Measurements from ENCODE around the gene AJM1. TPM values are rescaled to one million over a fixed set of nuclear protein-coding genes. Genes with fewer than 3 reads are reported as not detected.
A peak's percentile ranks its signal among the peaks of the same experiment; 100 is the strongest.

AJM1 gene
- total RNA-seq, 2 donors from 2014 or later: 1.4 to 3.5 TPM

- Histone ChIP-seq H3K4me1 (ENCODE audit: control insufficient read depth, insufficient read depth, low read length) (peaks cover 10% of the 10 kb centered on the region), H3K9me3 (ENCODE audit: control insufficient read depth, low read length) (no peaks in the 10 kb centered on the region), H3K4me3 (ENCODE audit: low read length) (no peak overlapping the region), H3K36me3 (ENCODE audit: control insufficient read depth, insufficient read depth, low read length) (peaks cover 5% of the 10 kb centered on the region), H3K27me3 (ENCODE audit: control insufficient read depth, insufficient read depth, low read length, poor library complexity, severe bottlenecking) (no peaks in the 10 kb centered on the region), H3K9ac (ENCODE audit: extremely low read depth, low read length, poor library complexity, severe bottlenecking) (no peak overlapping the region), H3K27ac (ENCODE audit: low read depth, low read length) (no peak overlapping the region)
- Mint-ChIP-seq H3K36me3 (ENCODE audit: low read depth) (peaks cover 12% of the 10 kb centered on the region), H3K9me3 (no peaks in the 10 kb centered on the region), H3K27me3 (ENCODE audit: insufficient read depth) (peaks cover 20% of the 10 kb centered on the region), H3K27ac (no peak overlapping the region), H3K4me1 (peaks cover 25% of the 10 kb centered on the region), H3K4me3 (peak overlapping the region; percentile 82)
- TF ChIP-seq CTCF (conservative IDR thresholded peaks at IDR 0.05): no peak
- DNase-seq: no peak
- 90 to 95% methylated on average over 4 to 6 of the region's 6 CpGs for WGBS, 2 experiments (ENCODE audit: insufficient coverage in 1 of 2, insufficient read length in 1 of 2)
Measured at GRCh38 chr9:136798708-136799078, 43.6 kb upstream of the AJM1 start.

- H3K36me3 Mint-ChIP-seq (ENCODE audit: low read depth): peaks cover 17% of the 10 kb centered on the region
- H3K4me1 Mint-ChIP-seq: peaks cover 24% of the 10 kb centered on the region
- H3K4me3 ChIP-seq (ENCODE audit: low read length): peak overlapping the region; percentile 85
- WGBS, 2 experiments (ENCODE audit: insufficient coverage in 1 of 2, insufficient read length in 1 of 2): 52 to 64% methylated on average over 20 to 35 of the region's 35 CpGs
- H3K27me3 ChIP-seq (ENCODE audit: control insufficient read depth, insufficient read depth, low read length, poor library complexity, severe bottlenecking): no peaks in the 10 kb centered on the region
- H3K9me3 ChIP-seq (ENCODE audit: control insufficient read depth, low read length): no peaks in the 10 kb centered on the region
- no peak for DNase-seq
- peak overlapping the region; percentile 82 for H3K4me3 Mint-ChIP-seq
- H3K9ac ChIP-seq (ENCODE audit: extremely low read depth, low read length, poor library complexity, severe bottlenecking): peak overlapping the region; percentile 41
- TF ChIP-seq CTCF (conservative IDR thresholded peaks at IDR 0.05): no peak
- H3K9me3 Mint-ChIP-seq: no peaks in the 10 kb centered on the region
- peaks cover 5% of the 10 kb centered on the region for H3K36me3 ChIP-seq (ENCODE audit: control insufficient read depth, insufficient read depth, low read length)
- peaks cover 23% of the 10 kb centered on the region for H3K27me3 Mint-ChIP-seq (ENCODE audit: insufficient read depth)
- H3K4me1 ChIP-seq (ENCODE audit: control insufficient read depth, insufficient read depth, low read length): peaks cover 10% of the 10 kb centered on the region
- no peak overlapping the region for H3K27ac Mint-ChIP-seq
- no peak overlapping the region for H3K27ac ChIP-seq (ENCODE audit: low read depth, low read length)
Measured at GRCh38 chr9:136799079-136799853, 43.0 kb upstream of the AJM1 start.

GRCh38 chr9:136799854-136800657, 42.2 kb upstream of the AJM1 start:
- Histone ChIP-seq H3K4me3 (ENCODE audit: low read length) (peak overlapping the region; percentile 85), H3K27ac (ENCODE audit: low read depth, low read length) (no peak overlapping the region), H3K27me3 (ENCODE audit: control insufficient read depth, insufficient read depth, low read length, poor library complexity, severe bottlenecking) (no peaks in the 10 kb centered on the region), H3K9ac (ENCODE audit: extremely low read depth, low read length, poor library complexity, severe bottlenecking) (peak overlapping the region; percentile 41), H3K4me1 (ENCODE audit: control insufficient read depth, insufficient read depth, low read length) (peaks cover 10% of the 10 kb centered on the region), H3K36me3 (ENCODE audit: control insufficient read depth, insufficient read depth, low read length) (no peaks in the 10 kb centered on the region), H3K9me3 (ENCODE audit: control insufficient read depth, low read length) (no peaks in the 10 kb centered on the region)
- Mint-ChIP-seq H3K9me3 (no peaks in the 10 kb centered on the region), H3K4me3 (peak overlapping the region; percentile 82), H3K27me3 (ENCODE audit: insufficient read depth) (peaks cover 24% of the 10 kb centered on the region), H3K27ac (peak overlapping the region; percentile 96), H3K36me3 (ENCODE audit: low read depth) (peaks cover 14% of the 10 kb centered on the region), H3K4me1 (peaks cover 18% of the 10 kb centered on the region)
- WGBS, 2 experiments (ENCODE audit: insufficient coverage in 1 of 2, insufficient read length in 1 of 2): 0 to 1% methylated on average over 35 to 63 of the region's 63 CpGs
- peak; percentile 98 for DNase-seq
- no peak for TF ChIP-seq CTCF (conservative IDR thresholded peaks at IDR 0.05)
